ENCODE results near the gene TMC5. TPM values are rescaled to one million over a fixed set of nuclear protein-coding genes. Genes with fewer than 3 reads are reported as not detected.
"Not testable (repeated sequence)": the region's sequence is repeated elsewhere in the genome, so short reads cannot be mapped to it uniquely, and the experiment has no call there.

The TMC5 gene, protein sequence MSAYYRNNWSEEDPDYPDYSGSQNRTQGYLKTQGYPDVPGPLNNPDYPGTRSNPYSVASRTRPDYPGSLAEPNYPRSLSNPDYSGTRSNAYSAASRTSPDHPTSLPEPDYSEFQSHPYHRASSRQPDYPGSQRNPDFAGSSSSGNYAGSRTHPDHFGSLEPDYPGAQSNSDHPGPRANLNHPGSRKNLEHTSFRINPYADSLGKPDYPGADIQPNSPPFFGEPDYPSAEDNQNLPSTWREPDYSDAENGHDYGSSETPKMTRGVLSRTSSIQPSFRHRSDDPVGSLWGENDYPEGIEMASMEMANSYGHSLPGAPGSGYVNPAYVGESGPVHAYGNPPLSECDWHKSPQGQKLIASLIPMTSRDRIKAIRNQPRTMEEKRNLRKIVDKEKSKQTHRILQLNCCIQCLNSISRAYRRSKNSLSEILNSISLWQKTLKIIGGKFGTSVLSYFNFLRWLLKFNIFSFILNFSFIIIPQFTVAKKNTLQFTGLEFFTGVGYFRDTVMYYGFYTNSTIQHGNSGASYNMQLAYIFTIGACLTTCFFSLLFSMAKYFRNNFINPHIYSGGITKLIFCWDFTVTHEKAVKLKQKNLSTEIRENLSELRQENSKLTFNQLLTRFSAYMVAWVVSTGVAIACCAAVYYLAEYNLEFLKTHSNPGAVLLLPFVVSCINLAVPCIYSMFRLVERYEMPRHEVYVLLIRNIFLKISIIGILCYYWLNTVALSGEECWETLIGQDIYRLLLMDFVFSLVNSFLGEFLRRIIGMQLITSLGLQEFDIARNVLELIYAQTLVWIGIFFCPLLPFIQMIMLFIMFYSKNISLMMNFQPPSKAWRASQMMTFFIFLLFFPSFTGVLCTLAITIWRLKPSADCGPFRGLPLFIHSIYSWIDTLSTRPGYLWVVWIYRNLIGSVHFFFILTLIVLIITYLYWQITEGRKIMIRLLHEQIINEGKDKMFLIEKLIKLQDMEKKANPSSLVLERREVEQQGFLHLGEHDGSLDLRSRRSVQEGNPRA
- total RNA-seq, result not detected

GRCh38 chr16:19417640-19418039, at the start of gene TMC5:
Gene TMC5, plus strand, starts transcription at chr16:19417883. Its CDS starts 22,156 bp downstream, at chr16:19440039.
- Mint-ChIP-seq H3K4me3 (no peak within 1 kb of the TSS), H3K4me1 (ENCODE audit: low read depth) (no peaks in the 10 kb centered on the region), H3K27me3 (ENCODE audit: low read depth) (peaks cover 10% of the 10 kb centered on the region), H3K36me3 (ENCODE audit: low read depth) (no peaks in the 10 kb centered on the region), H3K9me3 (peaks cover 6% of the 10 kb centered on the region), H3K27ac (no peak within 1 kb of the TSS)
- intact Hi-C loops (cut with micrococcal nuclease), result no loop called here
- CTCF ChIA-PET, result interaction anchor here (1.0 kb wide), 1 partner anchor 87 kb away, joined by 3 read pairs; no protein-coding TSS in a partner anchor
- DNase-seq, result no peak

GRCh38 chr16:19372541-19372940, 45.1 kb upstream of the TMC5 start:
- CTCF ChIA-PET; H3K27me3 Mint-ChIP-seq (ENCODE audit: low read depth); H3K4me1 Mint-ChIP-seq (ENCODE audit: low read depth); H3K36me3 Mint-ChIP-seq (ENCODE audit: low read depth); intact Hi-C loops (cut with micrococcal nuclease); H3K27ac Mint-ChIP-seq; DNase-seq; H3K9me3 Mint-ChIP-seq; H3K4me3 Mint-ChIP-seq: not testable (repeated sequence)

- intact Hi-C loops (cut with micrococcal nuclease), result loop anchor here (2.0 kb wide), 1 partner anchor 208 kb away; no protein-coding TSS in a partner anchor
- no peak overlapping the region for H3K4me3 Mint-ChIP-seq
- no peak overlapping the region for H3K27ac Mint-ChIP-seq
- no peaks in the 10 kb centered on the region for H3K4me1 Mint-ChIP-seq (ENCODE audit: low read depth)
- H3K27me3 Mint-ChIP-seq (ENCODE audit: low read depth), result no peaks in the 10 kb centered on the region
- DNase-seq, result no peak
- H3K9me3 Mint-ChIP-seq, result no peaks in the 10 kb centered on the region
- no peaks in the 10 kb centered on the region for H3K36me3 Mint-ChIP-seq (ENCODE audit: low read depth)
- CTCF ChIA-PET, result interaction anchor here (0.6 to 1.2 kb wide), 4 partner anchors 18 to 1519 kb away, joined by 3 to 5 read pairs (median 3); no protein-coding TSS in a partner anchor
These were observed 43.3 kb upstream of the TMC5 start for GRCh38 chr16:19374402-19374801.

GRCh38 chr16:19375561-19376158, 42.0 kb upstream of the TMC5 start:
- CTCF ChIA-PET, result interaction anchor here (0.7 to 1.3 kb wide), 4 partner anchors 40 to 290 kb away, joined by 3 to 5 read pairs (median 4); no protein-coding TSS in a partner anchor
- intact Hi-C loops (cut with micrococcal nuclease), result loop anchor here (1.0 to 2.0 kb wide), 3 partner anchors 152 to 289 kb away; no protein-coding TSS in a partner anchor
- Mint-ChIP-seq H3K27ac (no peak overlapping the region), H3K36me3 (ENCODE audit: low read depth) (no peaks in the 10 kb centered on the region), H3K27me3 (ENCODE audit: low read depth) (no peaks in the 10 kb centered on the region), H3K9me3 (no peaks in the 10 kb centered on the region), H3K4me3 (no peak overlapping the region), H3K4me1 (ENCODE audit: low read depth) (no peaks in the 10 kb centered on the region)
- peak; percentile 54 for DNase-seq

- Mint-ChIP-seq H3K9me3 (no peaks in the 10 kb centered on the region), H3K36me3 (ENCODE audit: low read depth) (no peaks in the 10 kb centered on the region), H3K4me1 (ENCODE audit: low read depth) (no peaks in the 10 kb centered on the region), H3K27ac (no peak overlapping the region), H3K4me3 (no peak overlapping the region), H3K27me3 (ENCODE audit: low read depth) (peaks cover 7% of the 10 kb centered on the region)
- CTCF ChIA-PET, result no interaction called here
- intact Hi-C loops (cut with micrococcal nuclease), result no loop called here
- DNase-seq, result no peak
These were observed 39.8 kb upstream of the TMC5 start for GRCh38 chr16:19377864-19378263.

DNA sequence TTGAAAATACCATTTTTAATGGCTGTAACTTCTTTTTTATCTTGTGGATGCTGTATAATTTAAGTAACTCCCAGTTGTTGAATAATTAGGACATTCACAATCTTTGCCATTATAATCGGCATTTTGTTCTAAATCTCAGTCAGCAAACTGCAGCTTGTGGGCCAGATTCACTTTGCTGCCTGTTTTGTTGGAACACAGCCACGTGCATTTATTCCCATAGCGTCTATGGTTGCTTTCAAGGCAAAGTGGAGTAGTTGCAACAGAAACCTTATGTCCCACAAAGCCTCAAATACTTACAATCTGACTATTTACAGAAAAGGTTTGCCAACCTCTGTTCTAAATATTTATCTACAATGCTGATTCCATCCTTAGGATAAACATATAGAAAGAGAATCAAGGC, 39.2 kb upstream of the TMC5 start:
- Mint-ChIP-seq H3K4me3 (no peak overlapping the region), H3K9me3 (no peaks in the 10 kb centered on the region), H3K4me1 (ENCODE audit: low read depth) (no peaks in the 10 kb centered on the region), H3K36me3 (ENCODE audit: low read depth) (no peaks in the 10 kb centered on the region), H3K27me3 (ENCODE audit: low read depth) (peaks cover 13% of the 10 kb centered on the region), H3K27ac (no peak overlapping the region)
- intact Hi-C loops (cut with micrococcal nuclease), result no loop called here
- CTCF ChIA-PET, result interaction anchor here (1.0 kb wide), 1 partner anchor 155 kb away, joined by 3 read pairs; no protein-coding TSS in a partner anchor
- DNase-seq, result no peak

DNA sequence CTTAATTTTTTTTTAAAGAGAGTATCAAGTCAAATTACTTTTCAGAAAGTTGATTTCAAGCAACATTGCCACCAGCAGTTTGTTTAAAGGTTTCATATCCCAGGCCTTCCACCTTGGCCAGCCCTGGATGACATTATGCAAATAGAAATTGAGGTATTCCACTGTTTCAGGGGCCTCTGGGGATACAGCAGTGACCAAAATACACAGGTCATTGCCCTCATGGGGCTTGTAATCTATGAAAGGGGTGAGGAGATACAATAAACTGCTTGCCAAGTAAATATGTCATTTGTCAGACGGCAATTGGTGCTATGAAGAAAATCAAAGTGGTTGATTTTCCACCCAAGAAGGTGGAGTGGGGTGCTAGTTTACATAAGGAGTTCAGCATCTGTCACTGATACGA, 37.8 kb upstream of the TMC5 start:
- peaks cover 14% of the 10 kb centered on the region for H3K27me3 Mint-ChIP-seq (ENCODE audit: low read depth)
- no peak for DNase-seq
- no peaks in the 10 kb centered on the region for H3K36me3 Mint-ChIP-seq (ENCODE audit: low read depth)
- H3K4me3 Mint-ChIP-seq, result no peak overlapping the region
- H3K27ac Mint-ChIP-seq, result no peak overlapping the region
- no peaks in the 10 kb centered on the region for H3K9me3 Mint-ChIP-seq
- H3K4me1 Mint-ChIP-seq (ENCODE audit: low read depth), result no peaks in the 10 kb centered on the region
- CTCF ChIA-PET, result no interaction called here
- intact Hi-C loops (cut with micrococcal nuclease), result no loop called here

- H3K27me3 Mint-ChIP-seq (ENCODE audit: low read depth), result peaks cover 14% of the 10 kb centered on the region
- CTCF ChIA-PET, result interaction anchor here (0.6 kb wide), 1 partner anchor 36 kb away, joined by 4 read pairs; no protein-coding TSS in a partner anchor
- H3K4me1 Mint-ChIP-seq (ENCODE audit: low read depth), result no peaks in the 10 kb centered on the region
- H3K9me3 Mint-ChIP-seq, result no peaks in the 10 kb centered on the region
- H3K27ac Mint-ChIP-seq, result no peak overlapping the region
- intact Hi-C loops (cut with micrococcal nuclease), result no loop called here
- DNase-seq, result no peak
- no peaks in the 10 kb centered on the region for H3K36me3 Mint-ChIP-seq (ENCODE audit: low read depth)
- H3K4me3 Mint-ChIP-seq, result no peak overlapping the region
These were observed 37.4 kb upstream of the TMC5 start for GRCh38 chr16:19380328-19380727.

- CTCF ChIA-PET, result interaction anchor here (1.1 kb wide), 1 partner anchor 106 kb away, joined by 3 read pairs; no protein-coding TSS in a partner anchor
- peaks cover 14% of the 10 kb centered on the region for H3K27me3 Mint-ChIP-seq (ENCODE audit: low read depth)
- DNase-seq, result no peak
- H3K9me3 Mint-ChIP-seq, result no peaks in the 10 kb centered on the region
- H3K27ac Mint-ChIP-seq, result no peak overlapping the region
- H3K4me1 Mint-ChIP-seq (ENCODE audit: low read depth), result no peaks in the 10 kb centered on the region
- no peak overlapping the region for H3K4me3 Mint-ChIP-seq
- intact Hi-C loops (cut with micrococcal nuclease), result no loop called here
- H3K36me3 Mint-ChIP-seq (ENCODE audit: low read depth), result no peaks in the 10 kb centered on the region
These were observed 35.4 kb upstream of the TMC5 start for GRCh38 chr16:19382084-19382801.

GRCh38 chr16:19382887-19383816, 34.5 kb upstream of the TMC5 start:
- no peak overlapping the region for H3K4me3 Mint-ChIP-seq
- no peaks in the 10 kb centered on the region for H3K36me3 Mint-ChIP-seq (ENCODE audit: low read depth)
- CTCF ChIA-PET, result no interaction called here
- H3K4me1 Mint-ChIP-seq (ENCODE audit: low read depth), result no peaks in the 10 kb centered on the region
- intact Hi-C loops (cut with micrococcal nuclease), result no loop called here
- DNase-seq, result no peak
- no peak overlapping the region for H3K27ac Mint-ChIP-seq
- H3K9me3 Mint-ChIP-seq, result no peaks in the 10 kb centered on the region
- H3K27me3 Mint-ChIP-seq (ENCODE audit: low read depth), result peaks cover 14% of the 10 kb centered on the region

DNA sequence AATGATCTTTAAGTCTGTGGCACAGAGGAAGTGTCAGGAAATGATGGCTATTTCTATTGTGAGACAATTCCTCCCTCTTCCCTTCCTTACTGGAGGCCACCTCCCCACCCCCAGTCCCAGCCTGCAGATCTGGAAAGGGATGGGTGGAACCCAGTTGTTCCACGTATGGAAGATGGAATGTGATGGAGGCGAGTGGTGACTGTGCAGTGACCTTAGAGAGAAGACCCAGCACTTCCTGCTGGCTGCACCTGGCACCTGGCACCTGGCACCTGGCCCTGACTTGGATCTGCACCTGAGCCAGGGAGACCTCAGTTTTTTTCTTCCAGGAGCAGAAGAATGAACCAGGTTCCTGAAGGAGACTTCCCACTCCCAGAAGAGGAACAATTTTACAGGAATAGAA, 33.0 kb upstream of the TMC5 start:
- Mint-ChIP-seq H3K4me1 (ENCODE audit: low read depth) (no peaks in the 10 kb centered on the region), H3K4me3 (no peak overlapping the region), H3K9me3 (no peaks in the 10 kb centered on the region), H3K27ac (no peak overlapping the region), H3K36me3 (ENCODE audit: low read depth) (no peaks in the 10 kb centered on the region), H3K27me3 (ENCODE audit: low read depth) (peaks cover 17% of the 10 kb centered on the region)
- DNase-seq, result no peak
- intact Hi-C loops (cut with micrococcal nuclease), result loop anchor here (5.0 kb wide), 1 partner anchor 503 kb away; no protein-coding TSS in a partner anchor
- CTCF ChIA-PET, result no interaction called here

All from activated naive CD4-positive, alpha-beta T cell treated with anti-CD3 and anti-CD28 coated beads for 36 hours (primary cell).